ENCODE data around the gene KLHL4.
"Not testable (repeated sequence)": the region's sequence is repeated elsewhere in the genome, so short reads cannot be mapped to it uniquely, and the experiment has no call there.

- not testable (repeated sequence) for TF ChIP-seq EZH2 (IDR thresholded peaks at IDR 0.05); POLR2AphosphoS5 (IDR thresholded peaks at IDR 0.05; ENCODE audit: borderline replicate concordance, low read depth, low read length); FOXP2 (optimal IDR thresholded peaks at IDR 0.05; ENCODE audit: control extremely low read depth, extremely low read length, insufficient read depth)
These were observed 170.6 kb downstream of the KLHL4 start for GRCh38 chrX:87688113-87688748.
